Ascending aorta (tissue), 2 donors: ENCODE data around the gene ZNF148. TPM values are rescaled to one million over a fixed set of nuclear protein-coding genes. Genes with fewer than 3 reads are reported as not detected.

ENCODE experiments used
- DNase-seq, 2 donors: peaks; one replicate each; pipeline ENCODE4 v3.0.0-alpha.2; 2019; ENCODE audit warnings: low spot score in 2 of 2
- H3K27ac ChIP-seq, 2 donors: fragments of 200-600 bp; sonication (generic); one replicate each; pipeline ENCODE4 v1.5.1; 2016 to 2017; ENCODE audit warnings: mild to moderate bottlenecking in 1 of 2
- H3K27me3 ChIP-seq: fragments of 200-600 bp; sonication (generic); one replicate; pipeline ENCODE4 v1.5.1; 2017
- H3K36me3 ChIP-seq, 2 donors: fragments of 200-600 bp; sonication (generic); one replicate each; pipeline ENCODE4 v1.5.1; 2016
- H3K4me1 ChIP-seq, 2 donors: fragments of 200-600 bp; sonication (generic); one replicate each; pipeline ENCODE4 v1.5.1; 2016 to 2017; ENCODE audit warnings: mild to moderate bottlenecking in 1 of 2
- H3K4me3 ChIP-seq, 2 donors: fragments of 200-600 bp; sonication (generic); one replicate each; pipeline ENCODE4 v1.5.1; 2016 to 2017; ENCODE audit warnings: mild to moderate bottlenecking in 1 of 2
- H3K9me3 ChIP-seq, 2 donors: fragments of 200-600 bp; sonication (generic); one replicate each; pipeline ENCODE4 v1.5.1; 2016
- CTCF ChIP-seq, 3 experiments: fragments of 200-600 bp in 2 of 3; fragments of 450-650 bp in 1 of 3; sonication (generic) in 2 of 3; IDR thresholded peaks; one replicate each; pipeline ENCODE4 v1.5.1; 2016 to 2019; ENCODE audit warnings: antibody characterized with exemption in 3 of 3, mild to moderate bottlenecking in 1 of 3, moderate library complexity in 1 of 3
- intact Hi-C: fragments of 100-400 bp; cut with DNase I; formaldehyde crosslinking; loops from one replicate; pipeline ENCODE4 v1.15.1; 2023
- total RNA-seq: library from RNA; depleted of rRNA; stranded (reverse); fragments of >200 nt; gene quantifications from one replicate; pipeline ENCODE4 v1.1.0, GENCODE V29; 2016

The ZNF148 gene
- total RNA-seq, 1 donor from 2014 or later = 10.0 TPM

- Histone ChIP-seq H3K27ac (no peak overlapping the region), H3K36me3 (peaks cover 0 to 6% of the 10 kb centered on the region in 2 donors)
These were observed 93.7 kb downstream of the ZNF148 start for GRCh38 chr3:125281381-125281780.

GRCh38 chr3:125280668-125281361 is 94.3 kb downstream of the ZNF148 start:
- Histone ChIP-seq H3K36me3 (peaks cover 0 to 6% of the 10 kb centered on the region in 2 donors), H3K9me3 (no peaks in the 10 kb centered on the region), H3K27me3 (no peaks in the 10 kb centered on the region), H3K27ac (no peak overlapping the region), H3K4me1 (no peaks in the 10 kb centered on the region), H3K4me3 (no peak overlapping the region)
- intact Hi-C loops = no loop called here
- no peak for TF ChIP-seq CTCF (IDR thresholded peaks at IDR 0.05)
- DNase-seq = no peak

More at GRCh38 chr3:125281381-125281780, 93.7 kb downstream of the ZNF148 start:
- no peak for DNase-seq
- no peak for TF ChIP-seq CTCF (IDR thresholded peaks at IDR 0.05)
- intact Hi-C loops = no loop called here
- no peaks in the 10 kb centered on the region for H3K27me3 ChIP-seq
- H3K4me3 ChIP-seq = no peak overlapping the region
- H3K9me3 ChIP-seq = no peaks in the 10 kb centered on the region
- no peaks in the 10 kb centered on the region for H3K4me1 ChIP-seq

- DNase-seq = no peak
- intact Hi-C loops = no loop called here
- TF ChIP-seq CTCF (IDR thresholded peaks at IDR 0.05) = no peak
- H3K36me3 ChIP-seq = peaks cover 0 to 6% of the 10 kb centered on the region in 2 donors
- no peak overlapping the region for H3K27ac ChIP-seq
- H3K27me3 ChIP-seq = no peaks in the 10 kb centered on the region
- no peaks in the 10 kb centered on the region for H3K9me3 ChIP-seq
- H3K4me3 ChIP-seq = no peak overlapping the region
- no peaks in the 10 kb centered on the region for H3K4me1 ChIP-seq
These were observed 97.0 kb downstream of the ZNF148 start for GRCh38 chr3:125278155-125278554.

- Histone ChIP-seq H3K4me1 (no peaks in the 10 kb centered on the region), H3K27me3 (no peaks in the 10 kb centered on the region), H3K36me3 (peaks cover 3 to 6% of the 10 kb centered on the region in 2 donors), H3K27ac (no peak overlapping the region), H3K9me3 (no peaks in the 10 kb centered on the region), H3K4me3 (no peak overlapping the region)
- no peak for DNase-seq
- intact Hi-C loops = no loop called here
- TF ChIP-seq CTCF (IDR thresholded peaks at IDR 0.05) = no peak
These were observed 104.0 kb downstream of the ZNF148 start for GRCh38 chr3:125271127-125271526.

- H3K36me3 ChIP-seq = peaks cover 3 to 6% of the 10 kb centered on the region in 2 donors
- DNase-seq = no peak
- H3K27me3 ChIP-seq = no peaks in the 10 kb centered on the region
- no peaks in the 10 kb centered on the region for H3K4me1 ChIP-seq
- no peak overlapping the region for H3K4me3 ChIP-seq
- H3K9me3 ChIP-seq = no peaks in the 10 kb centered on the region
- no peak overlapping the region for H3K27ac ChIP-seq
- TF ChIP-seq CTCF (IDR thresholded peaks at IDR 0.05) = no peak
- intact Hi-C loops = loop anchor here (10.0 kb wide), 1 partner anchor 643 kb away; no protein-coding TSS in a partner anchor
These were observed 107.7 kb downstream of the ZNF148 start for GRCh38 chr3:125267460-125267859.
